NK-92 (cell line): ENCODE data around the gene TEX28.
"Not testable (repeated sequence)": the region's sequence is repeated elsewhere in the genome, so short reads cannot be mapped to it uniquely, and the experiment has no call there.

Experiments used
- DNase-seq: peaks from one replicate; lab custom pipeline; 2025; ENCODE audit not compliant: unreplicated experiment; lab: John Stamatoyannopoulos, UW

The TEX28 gene, protein sequence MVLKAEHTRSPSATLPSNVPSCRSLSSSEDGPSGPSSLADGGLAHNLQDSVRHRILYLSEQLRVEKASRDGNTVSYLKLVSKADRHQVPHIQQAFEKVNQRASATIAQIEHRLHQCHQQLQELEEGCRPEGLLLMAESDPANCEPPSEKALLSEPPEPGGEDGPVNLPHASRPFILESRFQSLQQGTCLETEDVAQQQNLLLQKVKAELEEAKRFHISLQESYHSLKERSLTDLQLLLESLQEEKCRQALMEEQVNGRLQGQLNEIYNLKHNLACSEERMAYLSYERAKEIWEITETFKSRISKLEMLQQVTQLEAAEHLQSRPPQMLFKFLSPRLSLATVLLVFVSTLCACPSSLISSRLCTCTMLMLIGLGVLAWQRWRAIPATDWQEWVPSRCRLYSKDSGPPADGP

DNA sequence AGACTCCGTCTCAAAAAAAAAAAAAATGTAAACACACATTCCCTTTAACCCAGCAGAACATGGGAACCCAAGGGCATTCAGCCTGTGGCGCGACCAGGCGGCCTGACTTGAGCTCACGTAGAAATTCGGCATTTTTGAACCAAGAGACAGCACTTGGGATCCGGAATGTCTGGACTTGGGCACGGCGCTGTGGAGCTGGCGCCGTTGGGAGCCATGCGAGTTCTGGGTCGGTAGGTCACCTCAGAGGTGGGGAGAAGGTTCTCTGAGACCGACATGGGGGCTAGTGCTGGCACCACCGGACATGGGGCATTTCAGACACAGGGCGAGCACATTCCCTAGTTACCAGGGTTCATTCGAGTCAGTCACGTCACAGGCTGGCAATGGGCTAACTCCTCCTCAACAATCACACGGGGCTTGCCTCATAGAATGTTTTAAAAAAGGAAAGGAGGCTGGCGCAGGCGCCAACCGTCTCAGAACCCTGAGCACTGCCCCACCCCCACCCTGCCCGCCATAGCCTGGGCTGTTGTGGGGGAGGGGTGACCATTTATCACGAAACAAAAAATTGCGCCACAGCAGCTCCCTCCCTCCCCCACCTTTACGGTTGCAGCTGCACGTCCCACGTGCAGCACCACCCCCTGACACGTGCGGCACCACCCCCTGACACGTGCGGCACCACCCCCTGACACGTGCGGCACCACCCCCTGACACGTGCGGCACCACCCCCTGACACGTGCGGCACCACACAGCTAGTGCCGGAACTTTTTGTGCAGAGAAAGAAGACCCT, at the start of gene TEX28:
Gene TEX28, minus strand, starts transcription at position 334 of the 784 bp plus-strand sequence. CDS start 3,007 bp downstream, outside the sequence.
- DNase-seq, result no peak

DNA sequence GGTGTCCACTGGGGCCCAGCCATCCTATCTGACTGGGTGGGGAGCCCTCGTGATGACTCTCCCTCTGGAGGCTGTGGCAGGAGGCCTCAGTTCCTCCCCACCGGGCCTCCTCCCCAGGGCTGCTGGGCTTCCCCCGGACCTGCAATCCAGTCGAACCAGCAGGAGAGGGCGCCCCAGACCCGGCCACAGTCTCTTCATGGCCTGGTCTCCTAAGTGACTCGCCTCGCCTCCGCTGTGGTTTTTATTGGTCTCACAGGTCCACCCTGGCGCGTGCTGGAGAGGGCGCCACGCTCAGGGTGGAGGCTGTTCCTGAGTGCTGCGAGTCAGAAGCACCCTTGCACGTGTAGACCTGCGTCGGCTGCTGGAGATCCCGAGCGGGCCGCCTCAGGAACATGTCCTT, 48.7 kb upstream of the TEX28 start:
- not testable (repeated sequence) for DNase-seq

DNA sequence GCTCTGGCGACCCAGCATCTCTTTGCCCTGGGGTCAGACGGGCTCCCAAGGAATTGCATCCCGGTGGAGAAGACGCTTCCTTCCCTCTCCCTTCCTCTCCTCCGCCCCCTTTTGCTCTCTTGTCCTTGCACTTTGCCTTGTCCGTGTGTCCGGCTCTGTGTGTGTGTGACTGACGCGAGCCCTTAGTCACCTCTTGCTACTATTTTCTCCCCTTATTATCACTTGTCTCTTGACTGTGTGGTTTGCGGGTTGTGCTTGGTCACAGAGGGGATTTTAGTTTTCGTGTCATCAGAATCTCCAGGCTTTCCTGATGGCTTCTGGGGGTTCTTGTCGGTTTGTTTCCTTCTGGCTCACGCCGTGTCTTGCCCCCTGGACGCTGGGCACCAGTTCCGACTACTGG, 48.1 kb upstream of the TEX28 start:
- not testable (repeated sequence) for DNase-seq

DNA sequence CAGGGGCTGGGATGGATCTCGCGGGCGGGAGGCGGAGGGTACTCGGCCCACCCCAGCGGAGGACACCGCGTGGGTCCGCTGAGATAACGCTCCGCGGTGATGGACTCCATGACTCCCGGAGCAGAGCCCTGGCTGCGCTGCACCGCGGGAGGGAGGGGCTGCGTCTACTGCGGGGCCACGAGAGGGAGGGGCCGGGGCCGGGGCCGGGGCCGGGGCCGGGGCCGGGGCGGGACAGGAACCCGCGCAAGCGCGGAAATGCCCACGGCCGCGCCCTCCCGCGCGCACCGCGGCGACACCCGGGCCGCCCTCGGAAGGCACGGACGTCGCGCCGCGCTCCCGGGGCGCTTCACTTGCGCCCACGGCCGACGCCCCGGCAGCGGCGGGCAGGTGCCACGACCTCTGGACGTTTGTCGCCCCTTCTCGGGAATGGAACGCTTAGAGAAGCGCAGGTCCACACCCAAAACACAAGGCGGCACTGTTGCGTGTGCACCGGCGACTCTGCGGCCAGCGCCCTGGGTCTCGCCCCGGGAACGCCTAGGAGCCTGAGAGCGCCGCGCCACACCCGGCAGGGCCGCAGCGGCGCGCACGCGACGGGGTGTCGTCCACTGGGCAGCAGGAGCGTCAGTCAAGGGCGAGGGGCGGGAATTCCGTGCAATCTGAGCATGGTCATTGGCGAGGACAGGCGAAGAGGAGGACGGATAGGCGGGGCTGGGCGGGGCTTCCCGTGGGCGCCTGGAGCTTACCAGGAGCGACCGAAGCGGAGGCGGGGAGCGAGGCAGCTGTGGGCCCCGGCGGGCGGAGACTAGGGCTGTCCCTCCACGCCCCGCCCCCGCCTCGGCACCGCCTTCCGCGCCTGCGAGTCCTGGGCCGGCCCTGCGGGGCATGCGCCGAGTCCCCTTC, 46.7 kb upstream of the TEX28 start:
- DNase-seq, result not testable (repeated sequence)

DNA sequence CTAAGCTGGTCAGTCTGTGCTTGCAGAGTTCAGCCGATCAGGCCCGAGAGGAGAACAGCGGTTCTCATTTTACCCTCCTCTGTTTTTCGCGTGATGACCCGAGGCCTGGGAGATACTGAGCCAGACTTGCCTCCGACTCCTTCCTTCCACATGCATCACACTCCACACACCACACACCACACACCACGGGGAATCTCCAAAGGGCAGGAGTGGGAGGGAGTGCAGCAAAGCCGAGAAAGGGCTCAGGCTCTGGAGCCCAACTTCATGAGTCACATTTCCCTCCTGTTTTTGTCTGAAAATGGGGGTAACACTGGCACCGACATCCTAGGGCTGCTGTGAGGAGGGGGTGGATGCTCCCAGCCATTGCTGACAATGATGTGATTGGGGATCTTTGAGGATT, 39.6 kb upstream of the TEX28 start:
- no peak for DNase-seq

DNA sequence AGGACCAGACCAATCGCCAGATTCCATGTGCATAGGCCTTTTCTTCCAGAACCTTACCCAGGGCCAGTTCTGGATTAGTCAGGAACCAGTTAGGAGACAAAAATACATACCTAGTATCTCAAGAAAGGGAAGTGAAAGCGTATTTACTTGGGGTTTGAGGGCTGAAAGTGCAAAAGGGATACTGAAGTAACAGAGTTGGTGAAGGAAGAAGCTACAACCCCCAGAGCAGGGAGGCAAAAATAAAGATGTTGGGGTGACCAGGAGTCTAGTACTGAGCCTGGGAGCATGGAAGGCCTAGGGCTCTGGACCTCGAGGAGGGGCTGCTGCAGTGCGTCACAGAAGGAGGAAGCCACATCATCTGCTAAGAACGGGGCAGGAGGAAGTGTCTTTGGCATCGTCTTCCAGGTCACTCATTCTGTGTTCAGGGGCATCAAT, 38.9 kb upstream of the TEX28 start:
- no peak for DNase-seq

DNA sequence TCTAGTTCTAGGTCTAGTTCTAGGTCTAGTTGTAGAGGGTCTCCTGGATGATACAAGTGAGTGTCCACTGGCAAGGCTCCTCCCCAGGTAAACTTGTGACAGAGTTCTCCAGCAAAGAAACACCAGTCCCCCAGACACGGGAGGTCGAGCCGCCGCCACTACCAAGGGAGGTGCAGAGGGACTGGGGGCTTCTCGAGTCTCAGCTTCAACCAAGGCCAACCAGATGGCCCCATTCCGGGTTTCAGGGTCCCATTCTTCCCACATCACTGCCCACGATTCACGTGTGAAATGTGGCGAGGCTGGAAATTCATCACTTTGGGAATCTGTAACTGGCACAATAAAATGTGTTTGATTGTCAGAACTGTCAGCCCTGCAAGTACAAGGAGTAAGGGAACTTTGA, 38.2 kb upstream of the TEX28 start:
- no peak for DNase-seq

DNA sequence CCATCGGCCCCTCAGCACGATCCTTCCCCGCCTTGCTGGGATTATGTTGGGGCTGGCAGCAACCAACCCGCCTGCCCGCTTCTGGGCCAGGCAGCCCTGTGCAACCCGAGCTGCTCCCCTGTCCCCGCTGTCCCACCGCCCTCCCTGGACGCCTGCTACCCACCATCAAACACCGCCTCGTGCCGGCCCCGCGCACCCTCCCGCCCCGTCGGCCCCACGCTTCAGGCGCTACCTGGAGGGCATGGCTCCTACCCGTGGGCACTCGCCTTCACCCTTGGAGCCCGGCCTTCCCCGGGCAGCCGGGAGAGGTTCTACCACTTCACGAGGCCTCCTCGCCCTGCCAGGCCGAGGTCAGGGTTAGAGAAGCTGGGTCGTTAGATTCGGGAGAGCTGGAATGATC, 37.6 kb upstream of the TEX28 start:
- DNase-seq, result no peak

DNA sequence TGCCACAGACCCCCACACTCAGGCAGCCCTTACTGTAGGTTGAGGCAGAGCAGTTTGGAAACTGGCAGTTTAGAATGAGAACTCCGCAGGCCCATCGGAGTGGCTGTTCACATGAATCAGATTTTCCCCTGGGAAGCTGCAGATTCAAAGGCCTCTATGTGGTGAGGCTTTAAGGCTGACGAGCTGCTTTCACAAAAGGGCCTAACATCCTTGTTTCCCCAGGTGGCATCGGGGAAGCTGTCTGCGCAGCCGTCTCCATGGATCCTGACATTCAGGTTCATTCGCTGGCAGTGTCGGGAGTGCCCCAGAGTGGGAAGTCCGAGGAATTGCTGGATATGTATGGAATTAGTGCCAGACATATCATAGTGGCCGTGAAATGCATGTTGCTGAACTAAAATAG, 34.4 kb upstream of the TEX28 start:
- DNase-seq, result no peak

DNA sequence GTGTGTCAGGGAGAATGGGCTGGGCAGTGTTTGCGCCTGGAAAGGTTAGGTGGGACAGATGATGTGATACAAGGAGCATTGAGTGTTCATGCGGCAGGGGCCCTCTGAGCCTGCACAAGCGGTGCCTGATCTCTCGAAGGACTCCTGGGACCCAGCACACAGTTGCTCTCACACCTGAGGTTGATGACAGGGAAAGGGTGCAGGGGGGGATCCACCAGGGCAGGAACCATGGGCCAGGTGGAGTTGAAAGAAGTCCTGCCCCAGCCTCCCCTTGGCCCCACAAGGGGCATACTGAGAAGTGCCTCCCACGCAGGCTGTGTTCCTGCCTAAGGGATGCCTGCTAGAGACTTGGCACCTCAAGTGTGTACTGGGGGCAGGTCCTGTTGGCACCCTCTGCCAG, 33.7 kb upstream of the TEX28 start:
- DNase-seq, result no peak

DNA sequence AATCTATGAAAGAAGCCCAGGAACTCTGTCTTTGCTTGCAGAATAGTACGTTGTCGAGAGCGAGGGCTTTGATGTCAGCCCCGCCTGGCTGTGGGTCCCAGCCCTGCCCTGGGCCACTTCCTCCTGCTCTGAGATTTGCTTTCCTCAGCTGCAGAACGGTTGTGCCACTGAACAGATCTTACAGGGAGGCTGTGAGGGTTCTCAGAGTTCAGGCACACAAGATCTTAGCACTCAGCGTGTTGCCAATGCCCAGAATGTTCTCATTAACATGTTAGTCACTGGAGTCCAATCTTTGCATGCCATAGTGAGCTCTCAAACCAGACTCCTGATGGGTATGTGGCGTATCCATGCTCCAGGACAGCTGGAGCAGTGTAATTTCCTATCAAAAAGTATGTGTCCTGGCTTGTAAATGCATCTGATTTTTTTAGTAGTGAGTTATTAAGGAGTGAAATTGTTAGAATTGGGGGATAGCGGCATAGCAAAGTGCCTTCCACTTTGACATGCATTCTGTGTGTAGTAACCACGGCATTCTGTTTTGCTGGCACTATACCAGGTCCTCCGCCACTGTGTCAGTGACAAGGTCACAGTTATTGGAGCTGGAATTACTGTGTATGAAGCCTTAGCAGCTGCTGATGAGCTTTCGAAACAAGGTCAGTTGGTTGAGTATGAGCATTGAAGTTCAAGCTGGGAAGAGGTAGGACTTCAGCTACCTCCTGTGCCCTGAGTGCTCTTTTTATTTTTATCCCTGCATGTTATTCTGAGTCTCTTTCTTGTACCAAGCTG, 32.3 kb upstream of the TEX28 start:
- DNase-seq, result no peak

DNA sequence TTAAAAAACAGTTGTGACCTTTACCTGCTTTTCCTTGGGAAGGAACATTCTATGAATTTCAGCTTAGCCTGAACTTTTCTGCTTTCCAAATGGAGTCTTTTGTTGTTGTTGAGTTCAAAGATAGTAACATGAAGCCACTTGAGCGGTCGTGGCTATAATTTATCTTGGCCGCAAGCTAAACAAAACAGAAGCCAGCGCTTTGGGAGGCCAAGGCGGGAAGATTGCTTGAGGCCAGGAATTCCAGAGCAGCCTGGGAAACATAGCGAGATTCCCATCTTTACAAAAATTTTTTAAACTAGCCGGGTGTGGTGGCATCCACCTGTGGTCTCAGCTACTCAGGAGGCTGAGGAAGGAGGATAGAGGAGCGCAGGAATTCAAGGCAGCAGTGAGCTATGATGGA, 30.6 kb upstream of the TEX28 start:
- DNase-seq, result no peak

DNA sequence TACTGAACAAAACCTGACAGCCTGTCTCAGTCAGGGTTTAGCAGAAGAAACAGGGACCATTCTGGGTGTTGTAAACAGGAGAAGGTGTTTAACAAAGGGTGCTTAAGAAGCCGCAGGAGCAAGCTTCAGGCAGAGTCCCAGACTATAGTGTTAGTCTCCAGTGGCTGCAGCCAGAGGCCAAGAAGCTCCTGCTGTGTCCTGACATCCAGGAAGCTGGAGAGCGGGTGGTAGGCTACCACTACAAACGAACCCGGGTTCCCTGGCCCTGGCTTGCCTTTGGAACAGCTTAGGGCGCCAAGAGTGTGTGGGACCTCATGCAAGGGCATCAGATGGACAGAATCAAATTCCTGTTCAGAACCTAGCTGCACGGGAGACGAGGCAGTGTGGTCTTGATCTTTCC, 28.6 kb upstream of the TEX28 start:
- no peak for DNase-seq

DNA sequence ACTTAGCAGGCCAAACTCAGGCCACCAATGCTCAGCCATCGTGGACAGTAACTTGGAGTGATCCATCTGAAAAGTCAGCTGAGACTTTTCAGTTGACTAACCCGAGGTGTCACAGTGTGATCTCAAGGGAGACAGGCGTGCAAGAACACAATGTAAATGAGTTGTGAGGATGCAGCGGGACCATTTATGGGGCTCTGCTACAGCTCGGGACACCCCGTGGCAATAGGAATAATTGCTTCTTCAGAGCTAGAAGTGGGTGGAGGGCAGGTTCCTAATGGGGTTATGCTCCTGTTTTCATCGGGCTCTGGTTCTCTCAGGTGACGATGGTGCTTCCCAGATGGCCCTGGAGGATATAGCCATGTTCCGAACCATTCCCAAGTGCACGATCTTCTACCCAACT, 28.0 kb upstream of the TEX28 start:
- no peak for DNase-seq

DNA sequence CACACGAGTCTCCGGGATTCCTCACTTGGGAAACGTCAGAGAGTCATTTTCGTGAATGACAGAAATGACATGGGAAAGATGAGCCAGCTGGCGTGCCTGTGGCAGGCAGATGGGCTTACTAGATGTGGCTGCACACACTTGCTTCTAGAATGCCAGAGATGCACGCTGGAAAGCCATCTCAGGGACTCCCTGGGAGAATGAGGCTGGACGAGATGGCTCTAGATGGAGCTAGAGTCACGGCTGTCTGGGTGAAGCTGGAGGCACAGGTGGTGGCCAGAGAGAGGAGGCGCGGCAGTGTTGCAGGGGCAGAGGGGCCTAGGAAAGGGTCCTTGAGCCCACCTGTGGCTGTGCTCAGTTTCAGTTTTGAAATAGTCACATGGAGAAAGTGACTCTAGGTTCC, 26.7 kb upstream of the TEX28 start:
- no peak for DNase-seq

DNA sequence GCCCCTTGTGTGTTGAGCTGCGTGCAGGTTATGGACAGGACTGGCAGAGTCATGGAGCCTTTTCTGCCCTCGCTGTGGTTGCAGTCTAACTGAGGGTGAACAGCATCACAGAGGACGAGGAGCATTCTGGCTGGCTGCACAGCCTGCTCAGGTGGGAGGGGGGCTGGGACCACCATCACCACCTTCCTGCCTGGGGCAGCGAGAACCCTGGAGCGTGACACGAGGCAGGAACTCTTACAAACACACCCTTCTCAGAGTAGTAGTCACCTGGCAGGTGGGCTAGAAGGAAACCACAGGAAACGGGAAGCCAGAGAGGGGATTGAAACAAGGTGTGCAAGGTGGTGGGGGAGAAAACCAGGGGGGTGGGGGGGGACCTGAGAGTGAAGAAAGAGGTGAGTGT, 26.2 kb upstream of the TEX28 start:
- DNase-seq, result no peak

DNA sequence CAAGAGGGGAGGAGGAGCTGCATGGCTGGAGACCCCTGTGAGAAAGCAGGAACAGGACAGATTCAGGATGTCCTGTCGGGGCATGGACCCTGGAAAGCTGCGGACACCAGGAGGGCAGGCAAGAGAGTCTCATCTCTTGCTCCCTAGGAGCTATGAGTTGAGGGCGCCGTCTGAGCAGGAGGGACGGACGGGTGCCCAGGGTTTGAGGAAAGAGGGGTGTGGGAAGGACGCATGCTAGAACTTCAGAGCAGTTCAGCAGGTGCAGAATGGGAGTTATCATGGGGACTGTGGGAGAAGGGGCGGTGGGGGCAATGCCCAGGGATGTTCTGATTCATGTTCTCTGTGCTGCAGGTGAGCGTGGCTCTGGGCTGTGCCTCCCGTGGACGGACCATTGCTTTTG, 25.5 kb upstream of the TEX28 start:
- no peak for DNase-seq

DNA sequence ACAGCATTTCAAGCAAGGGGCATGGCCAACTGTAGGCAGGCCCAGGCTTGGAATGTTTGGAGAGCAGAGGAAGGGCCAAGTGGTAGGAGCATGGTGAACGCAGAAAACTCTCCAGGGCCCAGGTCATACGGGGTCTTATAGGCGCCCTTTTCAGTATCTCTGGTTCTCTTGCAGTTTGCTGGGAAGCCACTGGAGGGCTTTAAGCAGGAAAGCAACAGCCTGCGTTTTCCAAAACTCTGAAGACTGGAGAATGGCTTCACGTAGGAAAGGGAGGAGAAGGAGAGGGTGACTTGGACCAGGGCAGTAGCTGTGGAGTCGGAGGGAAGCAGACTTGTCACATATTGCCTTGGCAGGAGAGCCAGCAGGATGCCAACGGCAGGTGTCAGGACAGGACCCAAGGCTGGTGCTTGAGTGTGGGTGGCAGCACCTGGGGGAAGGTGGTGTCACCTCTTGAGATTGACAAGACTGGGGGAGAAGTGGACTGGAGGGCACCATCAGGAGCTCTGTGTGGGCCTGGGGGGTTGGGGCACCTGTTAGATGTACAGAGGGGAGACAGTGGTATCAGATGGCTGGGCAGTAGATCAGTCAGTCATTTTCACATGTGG, 22.6 kb upstream of the TEX28 start:
- no peak for DNase-seq

DNA sequence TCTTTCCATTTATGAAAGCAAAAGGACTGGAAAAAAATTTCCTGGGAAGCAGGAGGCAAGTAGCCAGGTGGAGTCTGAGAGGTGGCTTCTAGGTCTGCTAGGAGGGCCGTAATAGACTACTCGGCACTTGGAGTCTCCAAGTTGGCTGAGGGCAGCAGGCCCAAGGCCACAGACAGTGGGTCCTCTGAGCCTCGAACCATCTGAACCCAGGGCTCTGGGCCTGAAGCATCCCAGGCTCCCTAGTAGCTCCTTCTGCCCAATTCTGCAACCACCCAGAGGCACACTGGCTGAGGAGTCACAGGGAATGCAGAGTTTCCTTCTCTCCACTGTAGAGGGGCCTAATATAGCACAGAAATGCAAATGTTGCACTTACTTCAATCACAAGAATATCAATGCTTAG, 20.5 kb upstream of the TEX28 start:
- no peak for DNase-seq

DNA sequence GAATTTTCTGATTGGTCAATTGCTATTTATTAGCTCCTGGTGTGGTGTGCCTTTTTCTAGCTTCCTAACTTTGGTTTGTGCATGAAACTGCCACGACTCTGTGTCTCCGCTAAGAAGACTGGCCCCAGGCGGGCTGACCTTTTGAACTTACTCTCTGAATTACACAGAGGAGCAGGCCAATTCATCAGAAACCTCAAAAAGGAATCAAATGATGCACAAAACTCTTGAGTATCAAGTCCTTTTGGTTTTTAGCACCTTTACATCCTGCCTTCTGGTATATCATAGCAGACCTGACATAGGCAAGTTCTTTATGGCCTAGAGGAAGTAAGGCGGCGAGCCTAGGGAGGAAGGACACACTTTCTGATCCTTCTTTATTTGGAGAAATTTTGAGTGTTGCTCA, 18.2 kb upstream of the TEX28 start:
- no peak for DNase-seq
